Measurements from ENCODE around the gene SALL1. TPM values are rescaled to one million over a fixed set of nuclear protein-coding genes. Genes with fewer than 3 reads are reported as not detected.

The SALL1 gene
- total RNA-seq, 4 donors from 2014 or later: 0.08 TPM; not detected in 2

- H3K27ac ChIP-seq: no peak overlapping the region
- peaks cover 86% of the 10 kb centered on the region for H3K27me3 ChIP-seq
- no peak overlapping the region for H3K4me3 ChIP-seq
- 76% methylated on average over 3 of the region's 3 CpGs for WGBS
- TF ChIP-seq EP300 (IDR thresholded peaks at IDR 0.05): no peak
- no peak for TF ChIP-seq POLR2AphosphoS5 (IDR thresholded peaks at IDR 0.05)
- TF ChIP-seq, protein P1, sequence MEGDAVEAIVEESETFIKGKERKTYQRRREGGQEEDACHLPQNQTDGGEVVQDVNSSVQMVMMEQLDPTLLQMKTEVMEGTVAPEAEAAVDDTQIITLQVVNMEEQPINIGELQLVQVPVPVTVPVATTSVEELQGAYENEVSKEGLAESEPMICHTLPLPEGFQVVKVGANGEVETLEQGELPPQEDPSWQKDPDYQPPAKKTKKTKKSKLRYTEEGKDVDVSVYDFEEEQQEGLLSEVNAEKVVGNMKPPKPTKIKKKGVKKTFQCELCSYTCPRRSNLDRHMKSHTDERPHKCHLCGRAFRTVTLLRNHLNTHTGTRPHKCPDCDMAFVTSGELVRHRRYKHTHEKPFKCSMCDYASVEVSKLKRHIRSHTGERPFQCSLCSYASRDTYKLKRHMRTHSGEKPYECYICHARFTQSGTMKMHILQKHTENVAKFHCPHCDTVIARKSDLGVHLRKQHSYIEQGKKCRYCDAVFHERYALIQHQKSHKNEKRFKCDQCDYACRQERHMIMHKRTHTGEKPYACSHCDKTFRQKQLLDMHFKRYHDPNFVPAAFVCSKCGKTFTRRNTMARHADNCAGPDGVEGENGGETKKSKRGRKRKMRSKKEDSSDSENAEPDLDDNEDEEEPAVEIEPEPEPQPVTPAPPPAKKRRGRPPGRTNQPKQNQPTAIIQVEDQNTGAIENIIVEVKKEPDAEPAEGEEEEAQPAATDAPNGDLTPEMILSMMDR (IDR thresholded peaks at IDR 0.05): no peak
- TF ChIP-seq POLR2A (IDR thresholded peaks at IDR 0.05): no peak
- H3K4me1 ChIP-seq: peaks cover 30% of the 10 kb centered on the region
- no peak for DNase-seq (ENCODE audit: low spot score in 2 of 2)
- no peaks in the 10 kb centered on the region for H3K9me3 ChIP-seq
- H3K36me3 ChIP-seq: no peaks in the 10 kb centered on the region
These were observed 3.0 kb downstream of the SALL1 start for GRCh38 chr16:51147776-51148677.

- Histone ChIP-seq H3K36me3 (no peaks in the 10 kb centered on the region), H3K27ac (no peak overlapping the region), H3K4me3 (no peak overlapping the region), H3K27me3 (peaks cover 77% of the 10 kb centered on the region), H3K9me3 (no peaks in the 10 kb centered on the region), H3K4me1 (peaks cover 14% of the 10 kb centered on the region)
- no peak for DNase-seq (ENCODE audit: low spot score in 2 of 2)
- WGBS: 41% methylated on average over 6 of the region's 6 CpGs
- TF ChIP-seq POLR2A (IDR thresholded peaks at IDR 0.05) (no peak), POLR2AphosphoS5 (IDR thresholded peaks at IDR 0.05) (no peak), EP300 (IDR thresholded peaks at IDR 0.05) (no peak)
- TF ChIP-seq, protein P1 (IDR thresholded peaks at IDR 0.05): no peak
These were observed 4.7 kb downstream of the SALL1 start for GRCh38 chr16:51146256-51146924.

- TF ChIP-seq POLR2AphosphoS5 (IDR thresholded peaks at IDR 0.05) (no peak), POLR2A (IDR thresholded peaks at IDR 0.05) (no peak), EP300 (IDR thresholded peaks at IDR 0.05) (no peak)
- TF ChIP-seq, protein P1 (IDR thresholded peaks at IDR 0.05): no peak
- no peak overlapping the region for H3K4me3 ChIP-seq
- DNase-seq (ENCODE audit: low spot score in 2 of 2): no peak
- WGBS: 75% methylated on average over 1 of the region's 1 CpG
- peaks cover 70% of the 10 kb centered on the region for H3K27me3 ChIP-seq
- no peaks in the 10 kb centered on the region for H3K9me3 ChIP-seq
- no peak overlapping the region for H3K27ac ChIP-seq
- H3K4me1 ChIP-seq: no peaks in the 10 kb centered on the region
- no peaks in the 10 kb centered on the region for H3K36me3 ChIP-seq
These were observed 6.9 kb downstream of the SALL1 start for GRCh38 chr16:51144203-51144602.

- no peaks in the 10 kb centered on the region for H3K36me3 ChIP-seq
- 81% methylated on average over 5 of the region's 5 CpGs for WGBS
- no peaks in the 10 kb centered on the region for H3K9me3 ChIP-seq
- H3K4me3 ChIP-seq: no peak overlapping the region
- H3K4me1 ChIP-seq: no peaks in the 10 kb centered on the region
- no peak for DNase-seq (ENCODE audit: low spot score in 2 of 2)
- no peak overlapping the region for H3K27ac ChIP-seq
- TF ChIP-seq POLR2A (IDR thresholded peaks at IDR 0.05) (no peak), EP300 (IDR thresholded peaks at IDR 0.05) (no peak), POLR2AphosphoS5 (IDR thresholded peaks at IDR 0.05) (no peak)
- TF ChIP-seq, protein P1 (IDR thresholded peaks at IDR 0.05): no peak
- H3K27me3 ChIP-seq: peaks cover 66% of the 10 kb centered on the region
These were observed 7.7 kb downstream of the SALL1 start for GRCh38 chr16:51143196-51143977.

Measured in suprapubic skin (tissue), 4 donors.